Fibroblast of pulmonary artery (primary cell): ENCODE data around the gene C4orf46.

Experiments used
- DNase-seq: peaks from one replicate; pipeline ENCODE4 v3.0.0-alpha.2; 2010; ENCODE audit warnings: low read depth
- H3K4me3 ChIP-seq: replicated peaks from 2 replicates; pipeline ENCODE4 v1.5.1; 2011; ENCODE audit warnings: low read depth, mild to moderate bottlenecking, control low read depth, low read length, moderate library complexity
- TF ChIP-seq, protein P1 (sequence below): IDR thresholded peaks from 2 replicates; pipeline ENCODE4 v1.5.1; 2011; ENCODE audit warnings: mild to moderate bottlenecking, control low read depth, low read length, inconsistent platforms; ENCODE audit errors: missing control alignments

C4orf46 gene

GRCh38 chr4:158652920-158653319 lies 18.8 kb downstream of the C4orf46 start:
- TF ChIP-seq, protein P1, sequence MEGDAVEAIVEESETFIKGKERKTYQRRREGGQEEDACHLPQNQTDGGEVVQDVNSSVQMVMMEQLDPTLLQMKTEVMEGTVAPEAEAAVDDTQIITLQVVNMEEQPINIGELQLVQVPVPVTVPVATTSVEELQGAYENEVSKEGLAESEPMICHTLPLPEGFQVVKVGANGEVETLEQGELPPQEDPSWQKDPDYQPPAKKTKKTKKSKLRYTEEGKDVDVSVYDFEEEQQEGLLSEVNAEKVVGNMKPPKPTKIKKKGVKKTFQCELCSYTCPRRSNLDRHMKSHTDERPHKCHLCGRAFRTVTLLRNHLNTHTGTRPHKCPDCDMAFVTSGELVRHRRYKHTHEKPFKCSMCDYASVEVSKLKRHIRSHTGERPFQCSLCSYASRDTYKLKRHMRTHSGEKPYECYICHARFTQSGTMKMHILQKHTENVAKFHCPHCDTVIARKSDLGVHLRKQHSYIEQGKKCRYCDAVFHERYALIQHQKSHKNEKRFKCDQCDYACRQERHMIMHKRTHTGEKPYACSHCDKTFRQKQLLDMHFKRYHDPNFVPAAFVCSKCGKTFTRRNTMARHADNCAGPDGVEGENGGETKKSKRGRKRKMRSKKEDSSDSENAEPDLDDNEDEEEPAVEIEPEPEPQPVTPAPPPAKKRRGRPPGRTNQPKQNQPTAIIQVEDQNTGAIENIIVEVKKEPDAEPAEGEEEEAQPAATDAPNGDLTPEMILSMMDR, result no peak
- DNase-seq, result no peak
- no peak overlapping the region for H3K4me3 ChIP-seq

- no peak overlapping the region for H3K4me3 ChIP-seq
- peak; percentile 68 for DNase-seq
- TF ChIP-seq, protein P1, result no peak
Observed at GRCh38 chr4:158649111-158649680, 22.5 kb downstream of the C4orf46 start.

DNA sequence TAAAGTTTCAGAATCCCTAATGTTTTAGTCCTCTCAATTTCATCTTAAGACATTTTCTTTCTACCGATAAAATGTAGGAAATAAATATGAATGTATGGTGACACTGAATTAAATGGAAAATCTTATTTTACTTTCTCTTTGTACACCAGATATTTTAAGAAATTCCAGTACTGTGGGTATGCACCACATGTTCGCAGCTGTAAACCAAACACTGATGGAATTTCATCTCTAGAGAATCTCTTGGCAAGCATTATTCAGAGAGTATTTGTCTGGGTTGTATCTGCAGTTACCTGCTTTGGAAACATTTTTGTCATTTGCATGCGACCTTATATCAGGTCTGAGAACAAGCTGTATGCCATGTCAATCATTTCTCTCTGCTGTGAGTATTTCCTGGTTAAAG lies 26.9 kb downstream of the C4orf46 start:
- DNase-seq, result no peak
- no peak overlapping the region for H3K4me3 ChIP-seq
- TF ChIP-seq, protein P1, result no peak

DNA sequence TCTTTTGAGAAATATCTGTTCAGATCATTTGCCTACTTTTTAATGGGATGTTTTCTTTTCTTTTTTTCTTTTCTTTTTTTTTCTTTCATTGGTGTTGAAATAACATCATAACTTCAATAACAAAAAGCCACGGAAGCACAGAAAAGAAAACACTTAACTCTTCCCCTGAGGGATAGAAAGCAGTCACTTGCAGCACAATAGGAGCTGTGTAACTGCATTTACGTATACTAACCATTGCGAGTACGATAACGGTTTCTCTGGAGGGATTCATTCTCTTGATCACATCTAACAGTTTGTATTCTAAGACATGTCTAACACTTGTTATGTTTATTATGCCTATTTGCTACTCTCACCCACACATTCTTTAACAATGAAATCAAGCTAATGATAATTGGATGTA lies 27.3 kb downstream of the C4orf46 start:
- H3K4me3 ChIP-seq, result no peak overlapping the region
- no peak for DNase-seq
- TF ChIP-seq, protein P1, result no peak

- no peak for DNase-seq
- no peak overlapping the region for H3K4me3 ChIP-seq
- TF ChIP-seq, protein P1, result no peak
Observed at GRCh38 chr4:158636619-158637018, 35.1 kb downstream of the C4orf46 start.

GRCh38 chr4:158630893-158631292 lies 40.8 kb downstream of the C4orf46 start:
- DNase-seq, result peak; percentile 65

GRCh38 chr4:158625544-158625943 lies 46.1 kb downstream of the C4orf46 start:
- no peak overlapping the region for H3K4me3 ChIP-seq
- no peak for DNase-seq
- TF ChIP-seq, protein P1, result no peak

More at GRCh38 chr4:158630893-158631292, 40.8 kb downstream of the C4orf46 start:
- H3K4me3 ChIP-seq, result no peak overlapping the region
- TF ChIP-seq, protein P1, result no peak
